GM18498 (cell line): ENCODE data around the gene KRTAP10-10.
"Not testable (repeated sequence)": the region's sequence is repeated elsewhere in the genome, so short reads cannot be mapped to it uniquely, and the experiment has no call there.

Experiments used
- ATAC-seq: cut with Tn5 transposase; IDR thresholded peaks from one replicate; pipeline ENCODE4 v1.9.1; 2021; ENCODE audit warnings: mild to moderate bottlenecking, moderate library complexity; ENCODE audit not compliant: unreplicated experiment

The KRTAP10-10 gene

DNA sequence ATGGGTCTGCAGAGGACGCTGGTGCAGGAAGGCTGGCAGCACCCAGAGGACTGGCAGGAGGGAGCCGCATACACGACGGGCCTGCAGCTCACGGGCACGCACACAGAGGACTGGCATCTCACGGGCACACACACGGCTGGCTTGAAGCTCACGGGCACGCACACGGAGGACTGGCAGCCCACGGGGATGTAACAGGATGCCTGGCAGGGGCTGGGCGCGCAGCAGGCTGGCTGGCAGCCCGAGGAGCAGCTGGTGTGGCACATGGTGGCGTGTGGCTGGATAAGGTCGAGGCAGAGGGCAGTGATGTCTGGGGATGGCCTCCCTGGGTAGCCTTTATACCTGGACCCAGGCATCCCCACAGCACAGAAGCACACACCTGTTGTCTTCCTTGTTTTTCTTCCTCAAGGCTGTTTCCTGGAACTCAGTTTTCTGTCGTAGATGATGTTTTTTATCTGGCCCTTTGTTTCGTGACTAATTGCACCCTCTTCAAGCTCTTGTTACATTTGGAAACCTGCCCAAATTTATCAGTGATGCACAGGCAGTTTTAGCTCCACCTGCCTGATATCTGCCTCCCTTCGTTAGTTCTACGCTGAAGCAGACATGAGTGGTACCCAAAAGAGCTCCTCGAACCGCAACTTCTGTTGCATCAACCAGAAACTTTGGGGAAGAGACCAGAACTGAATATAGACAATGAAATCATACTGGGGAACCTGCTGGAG, 44.9 kb downstream of the KRTAP10-10 start, which contains the start of gene KRTAP12-1:
Gene KRTAP12-1, minus strand, starts transcription at position 303 of the 719 bp plus-strand sequence. Its CDS starts 40 bp downstream, at position 263.
- ATAC-seq, result no peak

DNA sequence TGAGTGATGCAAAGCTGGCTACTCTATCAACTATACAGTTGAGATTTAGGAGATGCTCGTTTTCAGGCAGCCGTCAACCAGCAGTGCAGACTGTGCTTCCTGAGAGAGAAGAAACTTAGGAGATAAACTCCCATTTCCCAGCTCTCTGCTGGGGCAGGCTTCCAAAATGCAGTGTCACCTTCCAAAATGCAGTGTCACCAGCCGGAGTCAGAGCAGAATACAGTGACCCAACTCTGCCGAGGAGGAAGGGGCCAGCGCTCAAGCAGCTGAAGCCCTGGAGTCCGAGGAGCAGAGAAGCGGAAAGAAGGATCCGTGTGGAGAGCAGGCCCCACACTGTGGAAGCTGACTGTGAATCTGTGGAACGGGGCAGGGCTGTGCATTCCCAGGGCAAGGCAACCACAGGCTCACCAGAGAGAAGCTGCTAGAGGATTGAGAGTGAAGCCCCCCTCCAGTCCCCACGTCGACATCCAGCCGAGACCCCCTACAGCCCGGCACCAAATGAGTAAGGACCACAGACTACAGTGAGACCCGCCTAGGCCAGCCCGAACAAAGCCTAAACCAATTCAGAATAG, 45.5 kb downstream of the KRTAP10-10 start:
- ATAC-seq, result no peak

DNA sequence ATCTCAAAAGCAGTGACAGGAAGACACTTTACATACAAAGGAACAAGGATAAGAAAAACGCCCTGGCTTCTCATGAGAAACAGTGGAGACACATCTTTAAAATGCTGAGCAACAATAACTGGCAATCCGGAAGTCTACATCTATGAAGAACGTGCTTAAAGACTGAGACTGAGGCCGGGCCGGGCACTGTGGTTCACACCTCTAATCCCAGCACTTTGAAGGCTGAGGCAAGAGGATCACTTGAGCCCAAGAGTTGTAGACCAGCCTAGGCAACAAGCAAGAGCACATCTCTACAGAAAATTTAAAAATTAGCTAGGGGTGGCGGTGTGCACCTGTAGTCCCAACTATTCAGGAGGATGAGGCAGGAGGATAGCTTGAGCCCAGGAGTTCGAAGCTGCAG, 46.9 kb downstream of the KRTAP10-10 start:
- ATAC-seq, result no peak

DNA sequence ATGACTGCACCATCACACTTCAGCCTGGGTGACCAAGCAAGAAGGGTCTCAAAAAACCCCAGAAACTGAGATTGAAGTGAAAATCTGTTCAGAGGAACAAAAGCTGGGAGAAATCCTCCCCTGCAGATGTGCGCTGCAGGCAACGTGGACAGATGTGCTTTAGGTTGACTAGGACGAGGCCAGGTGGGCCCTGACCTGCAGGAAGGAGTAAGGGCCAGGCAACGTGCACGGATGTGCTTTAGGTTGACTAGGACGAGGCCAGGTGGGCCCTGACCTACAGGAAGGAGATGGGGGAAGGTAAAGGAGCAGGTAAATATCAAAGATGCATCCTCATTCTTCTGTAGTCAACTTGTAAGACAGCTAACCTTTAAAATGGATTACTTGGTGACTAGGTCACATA, 47.3 kb downstream of the KRTAP10-10 start:
- no peak for ATAC-seq

DNA sequence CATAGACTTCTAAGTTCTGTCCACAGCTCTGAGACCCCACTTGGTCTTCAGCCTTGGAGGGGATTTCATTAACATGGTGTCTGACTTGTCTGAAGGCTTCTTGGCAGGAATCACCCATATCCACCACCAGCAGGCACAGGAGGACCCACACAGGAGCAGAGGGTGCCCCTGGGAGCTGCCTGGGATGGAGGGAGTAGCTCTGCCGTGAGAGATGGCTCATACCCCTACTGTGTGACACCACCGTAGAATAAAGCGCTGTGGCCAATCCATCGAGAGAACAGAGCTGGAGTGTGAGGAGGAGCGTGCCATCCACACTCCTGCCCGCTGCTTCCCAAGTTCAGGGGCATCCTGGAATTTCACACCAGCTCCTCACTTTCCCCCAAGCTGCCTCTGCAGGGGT, 47.9 kb downstream of the KRTAP10-10 start:
- not testable (repeated sequence) for ATAC-seq

DNA sequence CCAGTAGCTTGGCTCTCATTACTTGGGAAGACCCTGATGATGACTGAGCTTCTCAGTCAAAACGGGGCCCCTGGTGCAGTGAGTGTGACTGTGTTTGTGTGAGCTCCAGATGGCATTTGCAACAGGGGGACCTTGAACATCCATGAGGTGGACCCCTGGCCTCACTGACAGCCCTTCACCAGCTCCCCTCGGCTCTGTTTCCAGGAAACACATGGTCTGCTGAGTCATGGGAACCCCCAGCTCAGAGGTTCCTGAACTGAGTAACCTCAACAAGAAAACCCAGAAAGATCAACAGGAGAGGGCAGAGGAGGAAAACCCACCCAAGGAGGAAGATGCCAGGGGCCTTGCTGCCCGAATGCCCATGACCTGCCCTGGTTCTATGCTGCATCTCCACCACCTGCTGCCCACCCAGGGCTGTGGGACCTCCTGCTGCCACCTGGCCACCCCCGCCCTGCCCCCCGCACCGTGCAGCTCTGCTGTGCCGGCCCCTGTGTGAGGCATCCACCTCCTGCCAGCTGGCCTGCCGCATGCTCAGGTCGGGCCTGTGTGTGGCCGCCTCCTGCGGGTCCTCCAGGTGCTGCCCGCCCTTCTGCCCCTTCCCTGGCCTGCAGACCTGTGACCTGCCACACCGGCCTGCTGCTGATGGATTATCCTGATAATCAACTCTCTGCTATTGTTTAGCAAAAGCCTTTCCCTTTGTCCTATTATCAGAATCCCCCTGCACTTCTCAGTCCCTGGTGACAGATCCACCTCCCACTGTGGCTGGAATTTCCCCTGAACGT, 49.0 kb downstream of the KRTAP10-10 start:
- ATAC-seq, result no peak

DNA sequence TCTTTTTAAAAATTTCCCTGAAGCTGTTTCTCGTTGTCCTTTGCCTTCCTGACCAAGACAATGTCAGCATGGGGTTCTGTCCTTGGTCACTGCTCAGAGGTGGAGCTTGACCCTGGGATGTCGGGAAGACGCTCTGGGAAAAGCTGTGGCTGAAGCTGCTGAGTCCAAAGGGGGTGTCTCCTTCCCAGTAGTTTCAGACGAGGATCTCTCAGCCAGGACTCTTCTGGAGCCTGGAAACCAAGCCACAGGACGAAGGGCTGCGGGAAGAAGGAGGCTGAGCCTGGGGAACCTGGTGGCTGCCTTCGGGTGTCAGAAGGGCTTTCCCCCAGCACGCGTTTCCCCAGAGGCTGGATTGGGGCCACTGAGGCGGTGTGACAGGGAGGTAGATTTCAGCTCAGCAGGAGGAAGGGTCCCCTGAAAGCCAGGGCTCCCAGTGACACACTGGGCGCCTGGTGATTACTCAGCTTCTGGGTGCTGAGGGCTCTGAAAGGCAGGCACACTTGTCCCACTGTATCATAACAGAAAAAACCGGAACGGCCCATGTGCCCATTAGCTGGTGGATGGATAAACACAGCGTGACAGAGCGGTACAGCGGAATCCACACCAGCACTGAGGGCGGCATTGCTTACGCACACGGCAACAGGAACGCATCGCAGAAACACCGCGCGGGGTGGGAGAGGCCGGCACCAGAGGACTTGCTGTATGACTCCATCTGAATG, 49.8 kb downstream of the KRTAP10-10 start:
- ATAC-seq, result no peak

DNA sequence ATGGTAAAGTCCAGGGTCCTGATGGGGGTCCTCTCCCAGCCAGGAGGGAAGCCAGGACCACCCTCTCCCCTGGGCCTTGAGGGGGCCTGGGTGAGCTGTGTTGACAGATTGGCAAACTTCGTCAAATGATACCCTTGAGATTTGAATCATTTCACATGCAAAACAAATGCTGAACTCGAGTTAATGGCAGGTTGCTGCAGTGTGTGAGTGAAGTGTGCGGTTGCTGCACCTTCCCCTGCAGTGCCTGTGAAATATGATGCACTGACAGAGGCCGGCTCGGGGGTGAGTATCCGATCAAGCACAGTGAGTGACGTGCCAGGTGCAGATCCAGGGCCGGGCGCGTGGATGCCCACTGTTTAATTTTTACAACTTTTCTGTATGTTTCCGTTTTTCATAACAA, 50.5 kb downstream of the KRTAP10-10 start:
- ATAC-seq, result no peak
